Tibial nerve (tissue), 4 donors: ENCODE data around the gene TAF1C. TPM values are rescaled to one million over a fixed set of nuclear protein-coding genes. Genes with fewer than 3 reads are reported as not detected.
A peak's percentile ranks its signal among the peaks of the same experiment; 100 is the strongest.

Source experiments
- DNase-seq, 2 donors: peaks; one replicate each; pipeline ENCODE4 v3.0.0-alpha.2; 2019; ENCODE audit warnings: low spot score in 2 of 2
- H3K27ac ChIP-seq, 4 donors: fragments of 200-600 bp; sonication (generic) in 3 of 4; one replicate each; pipeline ENCODE4 v1.5.1; 2017 to 2019; ENCODE audit warnings: mild to moderate bottlenecking in 1 of 4
- H3K27me3 ChIP-seq, 2 donors: fragments of 200-600 bp; sonication (generic) in 1 of 2; one replicate each; pipeline versions ENCODE4 v1.5.1 to v1.6.0; 2017 to 2019
- H3K36me3 ChIP-seq, 3 donors: fragments of 200-600 bp; sonication (generic); one replicate each; pipeline ENCODE4 v1.5.1; 2018 to 2019
- H3K4me1 ChIP-seq, 4 donors: fragments of 200-600 bp; sonication (generic) in 3 of 4; one replicate each; pipeline ENCODE4 v1.5.1; 2017 to 2019
- H3K4me3 ChIP-seq, 4 donors: fragments of 200-600 bp; sonication (generic) in 3 of 4; one replicate each; pipeline ENCODE4 v1.5.1; 2017 to 2019; ENCODE audit warnings: mild to moderate bottlenecking in 1 of 4, moderate library complexity in 1 of 4
- H3K9me3 ChIP-seq, 4 donors: fragments of 200-600 bp; sonication (generic) in 3 of 4; one replicate each; pipeline ENCODE4 v1.5.1; 2017 to 2019
- CTCF ChIP-seq, 5 experiments: fragments of 200-600 bp in 3 of 5; fragments of 450-650 bp in 2 of 5; sonication (generic) in 3 of 5; IDR thresholded peaks; one replicate each; pipeline ENCODE4 v1.5.1; 2016 to 2019; ENCODE audit warnings: antibody characterized with exemption in 5 of 5, mild to moderate bottlenecking in 3 of 5, moderate library complexity in 2 of 5
- EP300 ChIP-seq, 2 donors: sonication (generic); formaldehyde crosslinking; IDR thresholded peaks; one replicate each; pipeline ENCODE4 v1.6.1; 2017; ENCODE audit warnings: antibody characterized with exemption in 2 of 2, mild to moderate bottlenecking in 1 of 2
- POLR2A ChIP-seq, 2 donors: fragments of 450-650 bp; IDR thresholded peaks; one replicate each; pipeline ENCODE4 v1.6.1; 2017; ENCODE audit warnings: antibody characterized with exemption in 2 of 2, mild to moderate bottlenecking in 2 of 2, moderate library complexity in 2 of 2
- WGBS, 2 donors: methylation state at CpG; one replicate each; pipeline ENCODE4 v1.1.5; 2018; 5-methylcytosine and 5-hydroxymethylcytosine counted together
- total RNA-seq, 4 donors: library from RNA; depleted of rRNA; stranded (reverse); fragments of >200 nt; gene quantifications; one replicate each; pipeline ENCODE4 v1.1.0, GENCODE V29; 2016

The TAF1C gene
- total RNA-seq, 4 donors from 2014 or later = 50.7 to 109 (median 73.9) TPM

- Histone ChIP-seq H3K36me3 (peaks cover 0 to 66% (median 14%) of the 10 kb centered on the region in 3 donors), H3K4me3 (no peak overlapping the region), H3K27ac (peak overlapping the region in 2 of 4 donors; percentile 26 to 90), H3K4me1 (peaks cover 0 to 51% (median 31%) of the 10 kb centered on the region in 4 donors), H3K9me3 (no peaks in the 10 kb centered on the region), H3K27me3 (no peaks in the 10 kb centered on the region)
- no peak for DNase-seq
- WGBS, 2 donors = 85 to 86% methylated on average over 19 to 30 of the region's 33 CpGs
- TF ChIP-seq POLR2A (IDR thresholded peaks at IDR 0.05) = no peak
- TF ChIP-seq EP300 (IDR thresholded peaks at IDR 0.05) = no peak
- TF ChIP-seq CTCF (IDR thresholded peaks at IDR 0.05) = no peak
Measured at GRCh38 chr16:84179612-84180320, 7.1 kb downstream of the TAF1C start.

GRCh38 chr16:84178892-84179611, 7.8 kb downstream of the TAF1C start:
- peak overlapping the region in 3 of 4 donors; percentile 82 to 96 (median 90) for H3K27ac ChIP-seq
- H3K36me3 ChIP-seq = peaks cover 0 to 59% (median 14%) of the 10 kb centered on the region in 3 donors

GRCh38 chr16:84178146-84178765, 8.6 kb downstream of the TAF1C start:
- WGBS, 2 donors = 67 to 72% methylated on average over 14 to 15 of the region's 15 CpGs
- peaks cover 0 to 42% (median 31%) of the 10 kb centered on the region in 4 donors for H3K4me1 ChIP-seq
- H3K36me3 ChIP-seq = peaks cover 0 to 51% (median 14%) of the 10 kb centered on the region in 3 donors
- H3K4me3 ChIP-seq = no peak overlapping the region
- H3K27ac ChIP-seq = peak overlapping the region; percentile 76 to 96 (median 86)
- TF ChIP-seq POLR2A (IDR thresholded peaks at IDR 0.05) (no peak), EP300 (IDR thresholded peaks at IDR 0.05) (no peak), CTCF (IDR thresholded peaks at IDR 0.05) (no peak)
- H3K27me3 ChIP-seq = no peaks in the 10 kb centered on the region
- H3K9me3 ChIP-seq = no peaks in the 10 kb centered on the region
- DNase-seq = no peak

More at GRCh38 chr16:84178892-84179611, 7.8 kb downstream of the TAF1C start:
- WGBS, 2 donors = 76 to 83% methylated on average over 16 to 24 of the region's 28 CpGs
- H3K9me3 ChIP-seq = no peaks in the 10 kb centered on the region
- TF ChIP-seq CTCF (IDR thresholded peaks at IDR 0.05) (no peak), EP300 (IDR thresholded peaks at IDR 0.05) (no peak), POLR2A (IDR thresholded peaks at IDR 0.05) (no peak)
- H3K4me3 ChIP-seq = no peak overlapping the region
- DNase-seq = no peak
- peaks cover 0 to 46% (median 31%) of the 10 kb centered on the region in 4 donors for H3K4me1 ChIP-seq
- H3K27me3 ChIP-seq = no peaks in the 10 kb centered on the region

GRCh38 chr16:84177741-84178073, 9.2 kb downstream of the TAF1C start:
- H3K4me1 ChIP-seq = peaks cover 0 to 42% (median 31%) of the 10 kb centered on the region in 4 donors
- 19 to 24% methylated on average over 9 of the region's 9 CpGs for WGBS, 2 donors
- peak overlapping the region; percentile 76 to 96 (median 86) for H3K27ac ChIP-seq
- peaks cover 0 to 46% (median 14%) of the 10 kb centered on the region in 3 donors for H3K36me3 ChIP-seq
- no peak overlapping the region for H3K4me3 ChIP-seq
- no peaks in the 10 kb centered on the region for H3K9me3 ChIP-seq
- H3K27me3 ChIP-seq = no peaks in the 10 kb centered on the region
- DNase-seq = no peak
- no peak for TF ChIP-seq EP300 (IDR thresholded peaks at IDR 0.05)
- TF ChIP-seq POLR2A (IDR thresholded peaks at IDR 0.05) = no peak
- no peak for TF ChIP-seq CTCF (IDR thresholded peaks at IDR 0.05)
